ENCODE data around the gene NCEH1. TPM values are rescaled to one million over a fixed set of nuclear protein-coding genes. Genes with fewer than 3 reads are reported as not detected.
A peak's percentile ranks its signal among the peaks of the same experiment; 100 is the strongest.

The NCEH1 gene
- total and polyA plus RNA-seq, 2 of the 13 experiments (the other 11 are each of a cell fraction or from before 2014, with no cell fraction given), result 12.9 to 21.4 TPM

DNA sequence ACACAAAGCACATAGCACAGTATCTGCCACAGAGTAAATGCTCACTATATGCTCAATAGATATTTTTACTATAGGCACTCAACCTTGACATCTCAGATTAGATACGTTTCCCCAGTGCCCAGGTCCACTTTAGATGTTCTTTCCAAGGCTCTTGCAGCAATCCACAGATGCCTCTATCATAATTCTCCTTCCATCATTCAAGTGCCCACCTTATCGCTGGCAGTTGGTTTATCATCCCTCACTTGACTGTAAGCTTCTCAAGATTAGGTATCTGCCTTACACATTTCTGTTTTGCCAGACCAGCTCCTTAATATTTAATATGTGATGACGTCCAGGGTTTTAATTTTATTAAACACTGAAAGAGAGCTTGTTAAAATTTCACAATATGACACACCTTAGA lies 8.6 kb downstream of the NCEH1 start:
- H4K20me1 ChIP-seq (ENCODE audit: insufficient read depth, low read length), result no peaks in the 10 kb centered on the region
- no peaks in the 10 kb centered on the region; a peak in 2 of 5 replicates for H3K36me3 ChIP-seq (replicated peaks in 1 of 2; ENCODE audit: control insufficient read depth in 1 of 2, insufficient read depth in 2 of 2, low read length in 2 of 2)
- no peaks in the 10 kb centered on the region for H3K9me3 ChIP-seq (ENCODE audit: low read length)
- H3K79me2 ChIP-seq (ENCODE audit: insufficient read depth, low read length), result peaks cover 75% of the 10 kb centered on the region
- no peak overlapping the region for H3K27ac ChIP-seq (ENCODE audit: extremely low read length, insufficient read depth, low read length)
- peak overlapping the region; percentile 4; the same call in 1 of the 2 replicates for H3K4me2 ChIP-seq (ENCODE audit: low read depth, low read length)
- ChIA-PET POLR2A (interaction anchor here (1.2 to 2.1 kb wide), 2 partner anchors 9 to 11 kb away, joined by 5 to 6 read pairs; partner anchors contain the start of gene NCEH1), CTCF (ENCODE audit: low intra/inter-chr PET ratio, low total read pairs) (no interaction called here)
- intact Hi-C loops (cut with micrococcal nuclease; ENCODE audit: unreplicated experiment), result no loop called here
- DNase-seq (ENCODE audit: low spot score) (no peak), ATAC-seq (no peak), FAIRE-seq (no peak)
- H3K4me1 ChIP-seq (ENCODE audit: insufficient read depth, low read length), result peaks cover 93% of the 10 kb centered on the region
- H3K9ac ChIP-seq (ENCODE audit: insufficient read depth, low read depth, low read length), result no peak overlapping the region
- no peak overlapping the region for H2AFZ ChIP-seq (ENCODE audit: low read length)
- in situ Hi-C loops (cut with HindIII; ENCODE audit: extremely low pct_ligation_motif_present, low pct_unique_long_range_greater_than_20kb), result no loop called here
- WGBS (ENCODE audit: low lambda C conversion rate), result 89% methylated on average over 3 of the region's 3 CpGs
- H3K4me3 ChIP-seq (replicated peaks in 1 of 3; ENCODE audit: insufficient read depth in 1 of 3, low read depth in 2 of 3, low read length in 3 of 3), result no peak overlapping the region
- BruUV-seq (replicated peaks), result no TSS peak
- TF ChIP-seq ZSCAN22 (CRISPR knock-in tag; IDR thresholded peaks at IDR 0.05), result no peak
- no peak for TF ChIP-seq ZNF510 (CRISPR knock-in tag; IDR thresholded peaks at IDR 0.05; ENCODE audit: low read depth)
- TF ChIP-seq ZSCAN21 (CRISPR knock-in tag; IDR thresholded peaks at IDR 0.05; ENCODE audit: borderline replicate concordance), result no peak
- no peak for TF ChIP-seq ZNF451 (CRISPR knock-in tag; IDR thresholded peaks at IDR 0.05)
- TF ChIP-seq ZNF235 (CRISPR knock-in tag; IDR thresholded peaks at IDR 0.05; ENCODE audit: borderline replicate concordance), result no peak
- TF ChIP-seq NRL (CRISPR knock-in tag; IDR thresholded peaks at IDR 0.05; ENCODE audit: borderline replicate concordance), result no peak
- TF ChIP-seq SNAPC2 (CRISPR knock-in tag; IDR thresholded peaks at IDR 0.05), result no peak
- TF ChIP-seq TAF15 (IDR thresholded peaks at IDR 0.05; ENCODE audit: low read depth, low read length, poor library complexity, severe bottlenecking), result no peak
- H3K27me3 ChIP-seq (ENCODE audit: control insufficient read depth in 1 of 2, insufficient read depth in 2 of 2, low read length in 2 of 2), result no peaks in the 10 kb centered on the region

DNA sequence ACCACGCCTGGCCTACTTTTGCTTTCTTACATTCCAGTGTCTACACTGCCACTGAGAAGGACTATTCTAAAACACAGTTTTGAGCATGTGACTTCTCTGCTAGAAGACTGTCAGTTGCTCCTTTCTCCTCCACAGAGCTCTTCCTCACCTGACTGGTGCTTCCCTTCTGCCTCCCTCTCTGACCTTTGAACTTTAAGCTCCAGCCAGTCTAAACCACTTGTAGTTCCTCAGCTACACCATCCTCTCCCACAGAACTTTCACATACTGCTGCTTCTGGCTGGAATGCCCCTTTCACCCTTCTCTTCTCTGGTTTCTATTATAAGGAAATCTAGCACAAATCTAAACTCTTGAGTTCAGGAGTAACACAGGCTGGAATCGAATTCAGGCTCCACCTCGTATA lies 9.1 kb downstream of the NCEH1 start:
- H3K36me3 ChIP-seq (replicated peaks in 1 of 2; ENCODE audit: control insufficient read depth in 1 of 2, insufficient read depth in 2 of 2, low read length in 2 of 2), result no peaks in the 10 kb centered on the region; a peak in 2 of 5 replicates
- no peaks in the 10 kb centered on the region for H3K9me3 ChIP-seq (ENCODE audit: low read length)
- BruUV-seq (replicated peaks), result no TSS peak
- in situ Hi-C loops (cut with HindIII; ENCODE audit: extremely low pct_ligation_motif_present, low pct_unique_long_range_greater_than_20kb), result no loop called here
- no peak overlapping the region for H3K9ac ChIP-seq (ENCODE audit: insufficient read depth, low read depth, low read length)
- peaks cover 93% of the 10 kb centered on the region for H3K4me1 ChIP-seq (ENCODE audit: insufficient read depth, low read length)
- peak; percentile 34 for DNase-seq (ENCODE audit: low spot score)
- intact Hi-C loops (cut with micrococcal nuclease; ENCODE audit: unreplicated experiment), result no loop called here
- POLR2A ChIA-PET, result interaction anchor here (1.2 to 2.1 kb wide), 2 partner anchors 9 to 10 kb away, joined by 5 to 6 read pairs; partner anchors contain the start of gene NCEH1
- H3K4me2 ChIP-seq (ENCODE audit: low read depth, low read length), result peak overlapping the region; percentile 4; the same call in 1 of the 2 replicates
- FAIRE-seq, result peak; percentile 56
- WGBS (ENCODE audit: low lambda C conversion rate), result 89% methylated on average over 3 of the region's 3 CpGs
- CTCF ChIA-PET (ENCODE audit: low intra/inter-chr PET ratio, low total read pairs), result no interaction called here
- H4K20me1 ChIP-seq (ENCODE audit: insufficient read depth, low read length), result no peaks in the 10 kb centered on the region
- no peaks in the 10 kb centered on the region for H3K27me3 ChIP-seq (ENCODE audit: control insufficient read depth in 1 of 2, insufficient read depth in 2 of 2, low read length in 2 of 2)
- peak; percentile 57; the same call in 2 of the 3 replicates for ATAC-seq
- no peak overlapping the region for H3K4me3 ChIP-seq (replicated peaks in 1 of 3; ENCODE audit: insufficient read depth in 1 of 3, low read depth in 2 of 3, low read length in 3 of 3)
- no peak overlapping the region for H2AFZ ChIP-seq (ENCODE audit: low read length)
- H3K79me2 ChIP-seq (ENCODE audit: insufficient read depth, low read length), result peaks cover 73% of the 10 kb centered on the region
- H3K27ac ChIP-seq (ENCODE audit: extremely low read length, insufficient read depth, low read length), result no peak overlapping the region
- TF ChIP-seq ZNF251 (CRISPR knock-in tag; IDR thresholded peaks at IDR 0.05) (no peak), NR3C1 (CRISPR knock-in tag; IDR thresholded peaks at IDR 0.05) (no peak), NR2C2 (CRISPR knock-in tag; IDR thresholded peaks at IDR 0.05; ENCODE audit: borderline replicate concordance) (peak; percentile 51; the same call in 1 of the 2 replicates), TARDBP (CRISPR knock-in tag; IDR thresholded peaks at IDR 0.05) (no peak), HNF4A (CRISPR knock-in tag; IDR thresholded peaks at IDR 0.05) (peak; percentile 72), CAMTA2 (CRISPR knock-in tag; IDR thresholded peaks at IDR 0.05; ENCODE audit: borderline replicate concordance) (no peak), MATR3 (CRISPR knock-in tag; IDR thresholded peaks at IDR 0.05) (no peak), ZNF570 (CRISPR knock-in tag; IDR thresholded peaks at IDR 0.05; ENCODE audit: borderline replicate concordance) (no peak)
- TF ChIP-seq, protein P1, sequence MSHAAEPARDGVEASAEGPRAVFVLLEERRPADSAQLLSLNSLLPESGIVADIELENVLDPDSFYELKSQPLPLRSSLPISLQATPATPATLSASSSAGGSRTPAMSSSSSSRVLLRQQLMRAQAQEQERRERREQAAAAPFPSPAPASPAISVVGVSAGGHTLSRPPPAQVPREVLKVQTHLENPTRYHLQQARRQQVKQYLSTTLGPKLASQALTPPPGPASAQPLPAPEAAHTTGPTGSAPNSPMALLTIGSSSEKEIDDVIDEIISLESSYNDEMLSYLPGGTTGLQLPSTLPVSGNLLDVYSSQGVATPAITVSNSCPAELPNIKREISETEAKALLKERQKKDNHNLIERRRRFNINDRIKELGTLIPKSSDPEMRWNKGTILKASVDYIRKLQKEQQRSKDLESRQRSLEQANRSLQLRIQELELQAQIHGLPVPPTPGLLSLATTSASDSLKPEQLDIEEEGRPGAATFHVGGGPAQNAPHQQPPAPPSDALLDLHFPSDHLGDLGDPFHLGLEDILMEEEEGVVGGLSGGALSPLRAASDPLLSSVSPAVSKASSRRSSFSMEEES (CRISPR knock-in tag; IDR thresholded peaks at IDR 0.05), result no peak
